Panc1 (cell line): ENCODE results near the gene KIF3B. TPM values are rescaled to one million over a fixed set of nuclear protein-coding genes. Genes with fewer than 3 reads are reported as not detected.

Source experiments
- ATAC-seq: fragments of 200-7000 bp; cut with Tn5 transposase; 2 replicates; pipeline ENCODE4 v1.9.1; 2020; ENCODE audit warnings: mild to moderate bottlenecking, moderate library complexity
- BruUV-seq: library from RNA; stranded (reverse); fragments of 400-500 nt; replicated peaks from 2 replicates; lab custom pipeline; 2021; lab: Mats Ljungman, UMichigan
- CTCF ChIA-PET: fragments of 300-600 bp; sonication (Branson Sonifier 250); formaldehyde crosslinking; loops from one replicate; lab custom pipeline; 2022; ENCODE audit warnings: antibody characterized with exemption; lab: Charles Lee
- POLR2A ChIA-PET: fragments of 300-600 bp; sonication (Branson Sonifier 250); formaldehyde crosslinking; loops from one replicate; lab custom pipeline; 2022; ENCODE audit warnings: antibody characterized with exemption; lab: Charles Lee
- DNase-seq: peaks from one replicate; pipeline ENCODE4 v3.0.0-alpha.2; 2010; ENCODE audit warnings: low read depth, low spot score
- H3K27ac ChIP-seq: 2 replicates; pipeline ENCODE4 v1.5.1; 2011; ENCODE audit warnings: mild to moderate bottlenecking, low read length, inconsistent platforms
- H3K27me3 ChIP-seq: fragments of 200-500 bp; sonication (Bioruptor generic); 2 replicates; pipeline ENCODE4 v1.6.0; 2014; ENCODE audit warnings: low read length, inconsistent platforms; ENCODE audit not compliant: control insufficient read depth, insufficient read depth
- H3K36me3 ChIP-seq: fragments of 200-500 bp; sonication (Bioruptor generic); 2 replicates; pipeline ENCODE4 v1.5.1; 2014; ENCODE audit warnings: inconsistent platforms, mild to moderate bottlenecking, low read length, moderate library complexity; ENCODE audit not compliant: control insufficient read depth, insufficient read depth
- H3K4me1 ChIP-seq: 2 replicates; pipeline ENCODE4 v1.5.1; 2011; ENCODE audit warnings: inconsistent platforms, mild to moderate bottlenecking, low read length, moderate library complexity; ENCODE audit not compliant: control insufficient read depth, insufficient read depth
- H3K4me3 ChIP-seq, 2 experiments: 2 replicates each; pipeline ENCODE4 v1.5.1; 2011 to 2012; ENCODE audit warnings: low read depth in 2 of 2, low read length in 2 of 2, mild to moderate bottlenecking in 2 of 2, inconsistent platforms in 1 of 2, moderate library complexity in 1 of 2
- H3K9me3 ChIP-seq: fragments of 200-500 bp; sonication (Bioruptor generic); 2 replicates; pipeline ENCODE4 v1.5.1; 2014; ENCODE audit warnings: low read depth, mild to moderate bottlenecking, inconsistent platforms, low read length, moderate library complexity; ENCODE audit not compliant: control insufficient read depth, insufficient read depth
- POLR2AphosphoS5 ChIP-seq: IDR thresholded peaks from 2 replicates; pipeline ENCODE4 v1.6.1; 2012; ENCODE audit warnings: mild to moderate bottlenecking, low read depth, low read length, moderate library complexity
- REST ChIP-seq, 2 experiments: IDR thresholded peaks; 2 replicates each; pipeline ENCODE4 v1.6.1; 2011 to 2012; ENCODE audit warnings: low read depth in 2 of 2, control low read depth in 1 of 2, low read length in 1 of 2, mild to moderate bottlenecking in 1 of 2, moderate library complexity in 1 of 2; ENCODE audit not compliant: insufficient read depth in 1 of 2
- SIN3A ChIP-seq: IDR thresholded peaks from 2 replicates; pipeline ENCODE4 v1.6.1; 2012; ENCODE audit warnings: low read depth, mild to moderate bottlenecking, low read length, moderate library complexity, borderline replicate concordance; ENCODE audit not compliant: insufficient read depth
- TCF7L2 ChIP-seq: IDR thresholded peaks from 2 replicates; pipeline ENCODE4 v1.6.1; 2011; ENCODE audit warnings: mild to moderate bottlenecking, low read depth, low read length, inconsistent platforms
- in situ Hi-C: cut with HindIII; loops from 2 replicates; pipeline ENCODE4 v1.10.0; 2016; ENCODE audit warnings: low sequenced_read_pairs, low pct_unique_long_range_greater_than_20kb
- intact Hi-C: fragments of 100-400 bp; cut with micrococcal nuclease; formaldehyde crosslinking; loops from one replicate; pipeline ENCODE4 v1.10.0; 2022; ENCODE audit not compliant: unreplicated experiment
- total RNA-seq: library from RNA; stranded (reverse); gene quantifications from one replicate; pipeline ENCODE4 v1.2.1, GENCODE V29; 2021; ENCODE audit not compliant: unreplicated experiment
- TF ChIP-seq, protein P1 (sequence below): fragments of 450-650 bp; IDR thresholded peaks from 2 replicates; pipeline ENCODE4 v1.5.1; 2017; ENCODE audit warnings: mild to moderate bottlenecking

The KIF3B gene
- total RNA-seq, 1 experiment from 2014 or later: 67.8 TPM

DNA sequence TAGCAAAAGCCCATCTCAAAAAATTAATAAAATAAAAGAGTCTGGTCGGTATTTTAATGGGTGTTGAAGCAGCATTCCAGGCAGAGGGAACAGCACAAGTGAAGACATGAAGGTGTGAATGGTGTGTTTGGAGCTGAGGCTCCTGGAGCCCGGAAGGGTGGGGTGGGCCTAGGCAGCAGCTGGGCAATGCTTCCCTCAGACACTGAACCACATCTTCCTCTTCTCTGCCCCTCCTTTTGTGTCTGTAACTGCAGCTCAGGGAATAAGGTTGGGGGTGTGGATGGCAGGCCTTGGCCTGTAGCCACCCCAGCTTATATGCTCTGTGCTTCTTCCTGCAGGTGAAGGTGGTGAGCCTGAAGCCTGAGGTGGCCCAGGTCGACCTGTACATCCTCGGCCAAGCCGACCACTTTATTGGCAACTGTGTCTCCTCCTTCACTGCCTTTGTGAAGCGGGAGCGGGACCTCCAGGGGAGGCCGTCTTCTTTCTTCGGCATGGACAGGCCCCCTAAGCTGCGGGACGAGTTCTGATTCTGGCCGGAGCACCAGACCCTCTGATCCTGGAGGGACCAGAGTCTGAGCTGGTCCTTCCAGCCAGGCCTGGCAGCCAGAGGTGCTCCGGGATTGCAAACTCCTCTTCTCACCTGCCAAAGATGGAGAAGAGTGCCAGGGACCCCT, 43.2 kb upstream of the KIF3B start:
- Histone ChIP-seq H3K4me1 (no peaks in the 10 kb centered on the region), H3K27ac (no peak overlapping the region), H3K36me3 (peaks cover 25% of the 10 kb centered on the region), H3K27me3 (no peaks in the 10 kb centered on the region), H3K4me3 (no peak overlapping the region), H3K9me3 (no peaks in the 10 kb centered on the region)
- in situ Hi-C loops: no loop called here
- POLR2A ChIA-PET: interaction anchor here (0.6 to 0.7 kb wide), 2 partner anchors 66 to 141 kb away, joined by 3 to 9 read pairs; no protein-coding TSS in a partner anchor
- BruUV-seq: no TSS peak
- TF ChIP-seq, protein P1, sequence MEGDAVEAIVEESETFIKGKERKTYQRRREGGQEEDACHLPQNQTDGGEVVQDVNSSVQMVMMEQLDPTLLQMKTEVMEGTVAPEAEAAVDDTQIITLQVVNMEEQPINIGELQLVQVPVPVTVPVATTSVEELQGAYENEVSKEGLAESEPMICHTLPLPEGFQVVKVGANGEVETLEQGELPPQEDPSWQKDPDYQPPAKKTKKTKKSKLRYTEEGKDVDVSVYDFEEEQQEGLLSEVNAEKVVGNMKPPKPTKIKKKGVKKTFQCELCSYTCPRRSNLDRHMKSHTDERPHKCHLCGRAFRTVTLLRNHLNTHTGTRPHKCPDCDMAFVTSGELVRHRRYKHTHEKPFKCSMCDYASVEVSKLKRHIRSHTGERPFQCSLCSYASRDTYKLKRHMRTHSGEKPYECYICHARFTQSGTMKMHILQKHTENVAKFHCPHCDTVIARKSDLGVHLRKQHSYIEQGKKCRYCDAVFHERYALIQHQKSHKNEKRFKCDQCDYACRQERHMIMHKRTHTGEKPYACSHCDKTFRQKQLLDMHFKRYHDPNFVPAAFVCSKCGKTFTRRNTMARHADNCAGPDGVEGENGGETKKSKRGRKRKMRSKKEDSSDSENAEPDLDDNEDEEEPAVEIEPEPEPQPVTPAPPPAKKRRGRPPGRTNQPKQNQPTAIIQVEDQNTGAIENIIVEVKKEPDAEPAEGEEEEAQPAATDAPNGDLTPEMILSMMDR: no peak
- TF ChIP-seq SIN3A (no peak), REST (IDR thresholded peaks at IDR 0.05; ENCODE audit: insufficient read depth in 1 of 2, low read depth in 2 of 2, low read length in 1 of 2) (no peak), POLR2AphosphoS5 (no peak), TCF7L2 (no peak)
- DNase-seq (no peak), ATAC-seq (no peak)
- intact Hi-C loops: no loop called here
- CTCF ChIA-PET: no interaction called here

DNA sequence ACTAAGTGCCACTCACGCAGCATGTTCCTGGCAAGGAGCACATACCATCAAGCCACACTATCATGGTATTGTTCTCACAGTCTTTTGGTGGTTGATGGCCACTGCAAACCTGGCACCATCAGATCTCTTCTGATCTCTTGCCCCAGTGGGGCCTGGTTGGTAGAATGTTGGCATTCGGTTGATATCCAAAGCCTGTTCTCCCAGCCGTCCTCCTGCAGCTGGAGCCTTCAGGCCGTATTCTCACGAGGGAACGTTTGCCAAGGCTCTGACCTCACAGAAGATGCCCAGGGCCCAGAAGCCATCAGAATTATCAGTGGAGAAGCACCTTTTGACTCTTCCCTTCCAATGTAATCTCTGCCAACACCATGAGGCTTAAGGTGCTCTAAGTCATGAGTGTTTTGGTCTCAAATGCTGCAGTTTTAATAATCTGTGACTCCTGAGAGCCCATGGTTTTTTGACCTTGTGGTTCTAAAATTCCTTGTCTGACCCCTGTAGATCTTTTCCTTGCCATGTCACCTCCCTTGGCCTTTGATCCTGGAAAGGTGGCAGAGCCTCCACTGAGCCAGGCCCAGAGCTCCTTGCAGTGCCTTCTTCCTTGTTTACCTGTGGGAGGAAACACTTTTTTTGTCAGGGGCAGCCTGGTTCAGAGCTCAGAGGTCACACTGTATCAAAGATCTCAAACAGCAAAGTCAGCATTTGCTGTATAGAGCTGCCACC, 42.0 kb upstream of the KIF3B start:
- intact Hi-C loops: no loop called here
- TF ChIP-seq TCF7L2: no peak
- TF ChIP-seq SIN3A: no peak
- TF ChIP-seq POLR2AphosphoS5: no peak
- TF ChIP-seq, protein P1: no peak
- TF ChIP-seq REST (IDR thresholded peaks at IDR 0.05; ENCODE audit: insufficient read depth in 1 of 2, low read depth in 2 of 2, low read length in 1 of 2): no peak
- CTCF ChIA-PET: no interaction called here
- ATAC-seq (no peak), DNase-seq (no peak)
- no TSS peak for BruUV-seq
- no peak overlapping the region for H3K27ac ChIP-seq
- H3K27me3 ChIP-seq: no peaks in the 10 kb centered on the region
- no peaks in the 10 kb centered on the region for H3K9me3 ChIP-seq
- POLR2A ChIA-PET: no interaction called here
- in situ Hi-C loops: no loop called here
- no peak overlapping the region for H3K4me3 ChIP-seq
- H3K36me3 ChIP-seq: peaks cover 24% of the 10 kb centered on the region
- H3K4me1 ChIP-seq: peaks cover 6% of the 10 kb centered on the region; the same call in 1 of the 2 replicates
